Measurements from ENCODE around the gene PGC.

PGC gene

DNA sequence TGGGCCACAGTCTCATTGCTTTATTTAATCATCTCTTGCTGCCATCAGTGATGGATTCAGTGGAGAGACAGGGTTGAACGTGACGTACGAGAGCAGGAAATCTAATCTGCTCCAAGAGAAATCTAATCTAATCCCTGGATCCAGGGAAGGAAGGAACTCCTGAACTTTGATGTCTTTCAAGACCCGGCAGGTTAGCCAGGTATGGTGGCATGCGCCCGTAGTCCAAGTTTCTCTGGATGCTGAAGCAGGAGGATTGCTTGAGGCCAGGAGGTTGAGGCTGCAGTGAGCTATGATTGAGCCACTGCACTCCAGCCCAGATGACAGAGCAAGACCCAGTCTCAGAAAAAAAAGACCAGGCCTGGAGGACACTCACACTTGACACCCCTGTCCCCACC lies 11.4 kb upstream of the PGC start:
- Histone ChIP-seq H3K27ac (no peak overlapping the region), H3K9ac (ENCODE audit: insufficient read length) (no peak overlapping the region), H3K36me3 (ENCODE audit: insufficient read depth, low read length) (no peaks in the 10 kb centered on the region), H3K4me3 (no peak overlapping the region), H3K9me3 (ENCODE audit: low read depth, low read length) (no peaks in the 10 kb centered on the region)
- DNase-seq (ENCODE audit: low read depth, low spot score), result no peak
- no peak for TF ChIP-seq EZH2 (IDR thresholded peaks at IDR 0.05)
- TF ChIP-seq FOXP2 (optimal IDR thresholded peaks at IDR 0.05; ENCODE audit: control extremely low read depth, extremely low read length, insufficient read depth), result no peak
- TF ChIP-seq POLR2AphosphoS5 (IDR thresholded peaks at IDR 0.05; ENCODE audit: borderline replicate concordance, low read depth, low read length), result no peak

GRCh38 chr6:41757931-41758640 lies 10.9 kb upstream of the PGC start:
- Histone ChIP-seq H3K36me3 (ENCODE audit: insufficient read depth, low read length) (no peaks in the 10 kb centered on the region), H3K4me3 (no peak overlapping the region), H3K9me3 (ENCODE audit: low read depth, low read length) (no peaks in the 10 kb centered on the region), H3K27ac (no peak overlapping the region), H3K9ac (ENCODE audit: insufficient read length) (no peak overlapping the region)
- no peak for DNase-seq (ENCODE audit: low read depth, low spot score)
- TF ChIP-seq POLR2AphosphoS5 (IDR thresholded peaks at IDR 0.05; ENCODE audit: borderline replicate concordance, low read depth, low read length) (no peak), EZH2 (IDR thresholded peaks at IDR 0.05) (no peak), FOXP2 (optimal IDR thresholded peaks at IDR 0.05; ENCODE audit: control extremely low read depth, extremely low read length, insufficient read depth) (no peak)

- Histone ChIP-seq H3K4me3 (no peak overlapping the region), H3K27ac (no peak overlapping the region), H3K36me3 (ENCODE audit: insufficient read depth, low read length) (no peaks in the 10 kb centered on the region), H3K9me3 (ENCODE audit: low read depth, low read length) (no peaks in the 10 kb centered on the region), H3K9ac (ENCODE audit: insufficient read length) (no peak overlapping the region)
- DNase-seq (ENCODE audit: low read depth, low spot score), result no peak
- TF ChIP-seq EZH2 (IDR thresholded peaks at IDR 0.05) (no peak), POLR2AphosphoS5 (IDR thresholded peaks at IDR 0.05; ENCODE audit: borderline replicate concordance, low read depth, low read length) (no peak), FOXP2 (optimal IDR thresholded peaks at IDR 0.05; ENCODE audit: control extremely low read depth, extremely low read length, insufficient read depth) (no peak)
Observed at GRCh38 chr6:41757271-41757670, 10.1 kb upstream of the PGC start.

DNA sequence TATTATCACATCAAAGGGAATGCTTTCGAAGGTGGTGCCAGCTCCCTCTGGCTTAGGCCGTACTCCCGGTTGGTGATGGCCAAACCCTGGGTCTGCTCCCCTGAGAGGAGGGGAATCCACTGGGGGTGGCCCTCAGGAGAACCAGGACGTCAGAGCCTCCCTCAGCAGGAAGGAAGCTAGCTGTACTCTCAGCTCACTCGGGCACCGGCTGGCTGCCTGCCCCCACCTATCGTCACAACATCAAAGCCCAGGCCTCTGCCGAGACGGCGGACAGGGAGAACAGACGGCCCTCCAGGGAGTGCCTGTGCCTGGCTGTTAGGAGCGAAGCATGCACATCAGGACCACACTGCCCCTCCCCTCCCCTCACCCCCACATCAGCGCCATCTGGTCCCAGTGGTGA lies 9.2 kb upstream of the PGC start:
- TF ChIP-seq POLR2AphosphoS5 (IDR thresholded peaks at IDR 0.05; ENCODE audit: borderline replicate concordance, low read depth, low read length) (no peak), FOXP2 (optimal IDR thresholded peaks at IDR 0.05; ENCODE audit: control extremely low read depth, extremely low read length, insufficient read depth) (no peak), EZH2 (IDR thresholded peaks at IDR 0.05) (no peak)
- Histone ChIP-seq H3K27ac (no peak overlapping the region), H3K9ac (ENCODE audit: insufficient read length) (no peak overlapping the region), H3K9me3 (ENCODE audit: low read depth, low read length) (no peaks in the 10 kb centered on the region), H3K36me3 (ENCODE audit: insufficient read depth, low read length) (no peaks in the 10 kb centered on the region), H3K4me3 (no peak overlapping the region)
- no peak for DNase-seq (ENCODE audit: low read depth, low spot score)

GRCh38 chr6:41755895-41756294 lies 8.7 kb upstream of the PGC start:
- Histone ChIP-seq H3K9ac (ENCODE audit: insufficient read length) (no peak overlapping the region), H3K27ac (no peak overlapping the region)

GRCh38 chr6:41750374-41750773 lies 3.2 kb upstream of the PGC start:
- no peaks in the 10 kb centered on the region for H3K36me3 ChIP-seq (ENCODE audit: insufficient read depth, low read length)
- H3K9me3 ChIP-seq (ENCODE audit: low read depth, low read length), result no peaks in the 10 kb centered on the region
- H3K4me3 ChIP-seq, result no peak overlapping the region
- H3K27ac ChIP-seq, result no peak overlapping the region
- DNase-seq (ENCODE audit: low read depth, low spot score), result no peak
- TF ChIP-seq POLR2AphosphoS5 (IDR thresholded peaks at IDR 0.05; ENCODE audit: borderline replicate concordance, low read depth, low read length) (no peak), EZH2 (IDR thresholded peaks at IDR 0.05) (no peak), FOXP2 (optimal IDR thresholded peaks at IDR 0.05; ENCODE audit: control extremely low read depth, extremely low read length, insufficient read depth) (no peak)
- H3K9ac ChIP-seq (ENCODE audit: insufficient read length), result no peak overlapping the region

More at GRCh38 chr6:41755895-41756294, 8.7 kb upstream of the PGC start:
- Histone ChIP-seq H3K9me3 (ENCODE audit: low read depth, low read length) (no peaks in the 10 kb centered on the region), H3K4me3 (no peak overlapping the region), H3K36me3 (ENCODE audit: insufficient read depth, low read length) (no peaks in the 10 kb centered on the region)
- TF ChIP-seq FOXP2 (optimal IDR thresholded peaks at IDR 0.05; ENCODE audit: control extremely low read depth, extremely low read length, insufficient read depth) (no peak), POLR2AphosphoS5 (IDR thresholded peaks at IDR 0.05; ENCODE audit: borderline replicate concordance, low read depth, low read length) (no peak), EZH2 (IDR thresholded peaks at IDR 0.05) (no peak)
- DNase-seq (ENCODE audit: low read depth, low spot score), result no peak

DNA sequence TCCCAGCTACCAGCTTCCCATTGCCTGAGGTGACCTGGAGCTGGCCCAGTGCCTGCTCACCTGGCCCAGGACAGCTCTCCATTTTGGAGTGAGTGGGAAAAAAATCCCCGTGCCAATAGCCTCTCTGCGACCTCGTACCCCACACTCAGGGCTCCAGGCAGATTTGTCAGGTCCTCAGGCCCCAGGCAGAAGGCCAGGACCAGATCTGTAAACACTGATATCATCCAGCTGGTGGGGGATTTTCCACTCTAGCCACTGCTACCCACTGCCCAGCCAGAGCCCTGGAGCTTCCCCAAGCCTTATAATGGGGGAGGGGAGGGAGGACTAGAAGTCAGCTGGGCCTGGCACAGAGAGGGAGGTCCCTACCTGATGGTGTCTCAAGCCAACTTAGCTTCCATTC lies 1.3 kb upstream of the PGC start:
- Histone ChIP-seq H3K9me3 (ENCODE audit: low read depth, low read length) (no peaks in the 10 kb centered on the region), H3K4me3 (no peak overlapping the region), H3K27ac (no peak overlapping the region), H3K9ac (ENCODE audit: insufficient read length) (no peak overlapping the region), H3K36me3 (ENCODE audit: insufficient read depth, low read length) (no peaks in the 10 kb centered on the region)
- no peak for DNase-seq (ENCODE audit: low read depth, low spot score)
- TF ChIP-seq FOXP2 (optimal IDR thresholded peaks at IDR 0.05; ENCODE audit: control extremely low read depth, extremely low read length, insufficient read depth) (no peak), EZH2 (IDR thresholded peaks at IDR 0.05) (no peak), POLR2AphosphoS5 (IDR thresholded peaks at IDR 0.05; ENCODE audit: borderline replicate concordance, low read depth, low read length) (no peak)

DNA sequence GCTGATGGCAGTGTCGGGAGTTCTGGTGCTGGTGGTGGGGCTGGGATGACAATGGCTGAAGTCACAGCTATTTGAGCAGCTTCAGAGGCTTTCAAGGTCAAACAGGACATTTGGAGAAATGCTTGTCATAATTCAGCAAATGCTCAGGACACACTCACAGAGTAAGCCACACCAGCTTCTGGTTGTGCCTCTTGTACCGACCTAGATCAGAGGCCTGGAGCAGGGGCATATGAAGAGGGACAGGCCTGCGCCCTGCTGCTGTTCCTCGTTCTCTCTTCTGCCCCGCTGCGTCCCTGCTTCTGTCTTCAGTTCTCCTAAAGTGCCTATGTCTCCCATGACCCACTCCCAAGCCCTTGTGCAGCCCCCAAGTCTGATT lies 893 bp upstream of the PGC start:
- DNase-seq (ENCODE audit: low read depth, low spot score), result no peak
- no peak overlapping the region for H3K9ac ChIP-seq (ENCODE audit: insufficient read length)
- TF ChIP-seq FOXP2 (optimal IDR thresholded peaks at IDR 0.05; ENCODE audit: control extremely low read depth, extremely low read length, insufficient read depth) (no peak), POLR2AphosphoS5 (IDR thresholded peaks at IDR 0.05; ENCODE audit: borderline replicate concordance, low read depth, low read length) (no peak)
- H3K4me3 ChIP-seq, result no peak overlapping the region
- no peak overlapping the region for H3K27ac ChIP-seq
- no peaks in the 10 kb centered on the region for H3K9me3 ChIP-seq (ENCODE audit: low read depth, low read length)
- no peaks in the 10 kb centered on the region for H3K36me3 ChIP-seq (ENCODE audit: insufficient read depth, low read length)

GRCh38 chr6:41746107-41746506 lies 1.1 kb downstream of the PGC start:
- no peak for DNase-seq (ENCODE audit: low read depth, low spot score)
- Histone ChIP-seq H3K9ac (ENCODE audit: insufficient read length) (no peak overlapping the region), H3K27ac (no peak overlapping the region), H3K4me3 (no peak overlapping the region), H3K9me3 (ENCODE audit: low read depth, low read length) (no peaks in the 10 kb centered on the region), H3K36me3 (ENCODE audit: insufficient read depth, low read length) (no peaks in the 10 kb centered on the region)
- TF ChIP-seq POLR2AphosphoS5 (IDR thresholded peaks at IDR 0.05; ENCODE audit: borderline replicate concordance, low read depth, low read length), result no peak
- no peak for TF ChIP-seq FOXP2 (optimal IDR thresholded peaks at IDR 0.05; ENCODE audit: control extremely low read depth, extremely low read length, insufficient read depth)
- TF ChIP-seq EZH2 (IDR thresholded peaks at IDR 0.05), result no peak
